Gastroesophageal sphincter (tissue), 3 donors: ENCODE data around the gene ARHGEF19.

Experiments
- POLR2AphosphoS5 ChIP-seq: sonication (generic); formaldehyde crosslinking; IDR thresholded peaks from one replicate; pipeline ENCODE4 v1.6.1; 2017; ENCODE audit warnings: antibody characterized with exemption
- TF ChIP-seq, protein P1 (sequence below), 4 experiments: fragments of 200-600 bp in 2 of 4; fragments of 450-650 bp in 2 of 4; sonication (generic) in 1 of 4; IDR thresholded peaks; one replicate each; pipeline ENCODE4 v1.5.1; 2017 to 2019; ENCODE audit warnings: antibody characterized with exemption in 4 of 4, mild to moderate bottlenecking in 2 of 4, moderate library complexity in 2 of 4

GRCh38 chr1:16174886-16175598 lies 37.4 kb downstream of the ARHGEF19 start:
- TF ChIP-seq, protein P1, sequence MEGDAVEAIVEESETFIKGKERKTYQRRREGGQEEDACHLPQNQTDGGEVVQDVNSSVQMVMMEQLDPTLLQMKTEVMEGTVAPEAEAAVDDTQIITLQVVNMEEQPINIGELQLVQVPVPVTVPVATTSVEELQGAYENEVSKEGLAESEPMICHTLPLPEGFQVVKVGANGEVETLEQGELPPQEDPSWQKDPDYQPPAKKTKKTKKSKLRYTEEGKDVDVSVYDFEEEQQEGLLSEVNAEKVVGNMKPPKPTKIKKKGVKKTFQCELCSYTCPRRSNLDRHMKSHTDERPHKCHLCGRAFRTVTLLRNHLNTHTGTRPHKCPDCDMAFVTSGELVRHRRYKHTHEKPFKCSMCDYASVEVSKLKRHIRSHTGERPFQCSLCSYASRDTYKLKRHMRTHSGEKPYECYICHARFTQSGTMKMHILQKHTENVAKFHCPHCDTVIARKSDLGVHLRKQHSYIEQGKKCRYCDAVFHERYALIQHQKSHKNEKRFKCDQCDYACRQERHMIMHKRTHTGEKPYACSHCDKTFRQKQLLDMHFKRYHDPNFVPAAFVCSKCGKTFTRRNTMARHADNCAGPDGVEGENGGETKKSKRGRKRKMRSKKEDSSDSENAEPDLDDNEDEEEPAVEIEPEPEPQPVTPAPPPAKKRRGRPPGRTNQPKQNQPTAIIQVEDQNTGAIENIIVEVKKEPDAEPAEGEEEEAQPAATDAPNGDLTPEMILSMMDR (IDR thresholded peaks at IDR 0.05) = no peak
- TF ChIP-seq POLR2AphosphoS5 = no peak
